Psoas muscle (tissue), 8 donors: ENCODE data around the gene ATAD3A. TPM values are rescaled to one million over a fixed set of nuclear protein-coding genes. Genes with fewer than 3 reads are reported as not detected.

Experiments used
- ATAC-seq, 4 donors: fragments of 200-7000 bp; cut with Tn5 transposase; one replicate each; pipeline ENCODE4 v1.9.1; 2020; ENCODE audit warnings: moderate library complexity in 3 of 4, mild to moderate bottlenecking in 2 of 4
- DNase-seq, 2 donors: peaks; one replicate each; pipeline ENCODE4 v3.0.0-alpha.2; 2020
- H3K27ac ChIP-seq: fragments of 200-600 bp; one replicate; pipeline ENCODE4 v1.8.0; 2022
- H3K27me3 ChIP-seq, 3 donors: fragments of 200-600 bp in 1 of 3; one replicate each; pipeline versions ENCODE4 v1.6.1 to v1.8.0; 2013 to 2022; ENCODE audit warnings: low read length in 2 of 3, mild to moderate bottlenecking in 2 of 3, moderate library complexity in 1 of 3; ENCODE audit not compliant: insufficient read depth in 3 of 3
- H3K36me3 ChIP-seq, 2 donors: fragments of 200-600 bp in 1 of 2; one replicate each; pipeline versions ENCODE4 v1.6.1 to v1.8.0; 2013 to 2022; ENCODE audit warnings: low read depth in 1 of 2, mild to moderate bottlenecking in 1 of 2, moderate library complexity in 1 of 2; ENCODE audit not compliant: insufficient read depth in 1 of 2
- H3K4me1 ChIP-seq: fragments of 200-600 bp; one replicate; pipeline ENCODE4 v1.8.0; 2022
- H3K4me3 ChIP-seq: fragments of 200-600 bp; one replicate; pipeline ENCODE4 v1.8.0; 2022; ENCODE audit warnings: mild to moderate bottlenecking
- H3K9me3 ChIP-seq: fragments of 200-600 bp; one replicate; pipeline ENCODE4 v1.8.0; 2022
- WGBS, 3 donors: extraction: QIAGEN DNeasy Blood & Tissue Kit; methylation state at CpG; one replicate each; pipeline versions ENCODE4 v1.1.6 to v1.1.7; 2013; 5-methylcytosine and 5-hydroxymethylcytosine counted together
- intact Hi-C, 2 donors: fragments of 100-400 bp; cut with DNase I; formaldehyde crosslinking; loops; one replicate each; pipeline versions ENCODE4 v1.11.0 to v1.14.2; 2022
- polyA plus RNA-seq, 3 donors: library from polyadenylated mRNA; stranded (reverse); fragments of 200-250 nt; gene quantifications; one replicate each; pipeline ENCODE4 v1.2.3, GENCODE V29; 2013
- total RNA-seq, 4 donors: library from RNA; stranded (reverse); fragmentation: NEBNext Ultra II Directional in 2 of 4; extraction: Animal tissue kit (Norgen Biotek cat#: 25700) in 2 of 4; gene quantifications; one replicate each; pipeline versions ENCODE4 v1.2.1 to v1.2.4, GENCODE V29; 2021 to 2023
- TF ChIP-seq, protein P1 (sequence below): fragments of 200-600 bp; IDR thresholded peaks from one replicate; pipeline ENCODE4 v1.8.0; 2022; ENCODE audit warnings: antibody characterized with exemption
- donor health status: healthy with polysubstance abuse.
- donor health status: DM: no; HTN: no; CAD: no; lungs with moderate emphysema.
- donor health status: Bipolar disorder and iron deficiency.
- donor health status: healthy.
- donor health status: DM: yes; HTN: yes; CAD: no.
- donor health status: DM: no; HTN: no; CAD: no.
- donor health status: DM: no; HTN: no; CAD: no.
- donor health status: DM: yes; HTN: yes; CAD: no.

Gene ATAD3A
- total and polyA plus RNA-seq, 7 donors, result 20.6 to 48.6 (median 33.5) TPM

- WGBS, 3 donors, result 72 to 76% (median 73%) methylated on average over 45 to 48 of the region's 48 CpGs
- Histone ChIP-seq H3K36me3 (peaks cover 0 to 3% of the 10 kb centered on the region in 2 donors), H3K4me1 (peaks cover 18% of the 10 kb centered on the region), H3K9me3 (peaks cover 5% of the 10 kb centered on the region), H3K27me3 (no peaks in the 10 kb centered on the region), H3K27ac (peak overlapping the region; percentile 61), H3K4me3 (no peak overlapping the region)
- peak; percentile 4 to 44 (median 34) for ATAC-seq
- intact Hi-C loops, result no loop called here
- TF ChIP-seq, protein P1, sequence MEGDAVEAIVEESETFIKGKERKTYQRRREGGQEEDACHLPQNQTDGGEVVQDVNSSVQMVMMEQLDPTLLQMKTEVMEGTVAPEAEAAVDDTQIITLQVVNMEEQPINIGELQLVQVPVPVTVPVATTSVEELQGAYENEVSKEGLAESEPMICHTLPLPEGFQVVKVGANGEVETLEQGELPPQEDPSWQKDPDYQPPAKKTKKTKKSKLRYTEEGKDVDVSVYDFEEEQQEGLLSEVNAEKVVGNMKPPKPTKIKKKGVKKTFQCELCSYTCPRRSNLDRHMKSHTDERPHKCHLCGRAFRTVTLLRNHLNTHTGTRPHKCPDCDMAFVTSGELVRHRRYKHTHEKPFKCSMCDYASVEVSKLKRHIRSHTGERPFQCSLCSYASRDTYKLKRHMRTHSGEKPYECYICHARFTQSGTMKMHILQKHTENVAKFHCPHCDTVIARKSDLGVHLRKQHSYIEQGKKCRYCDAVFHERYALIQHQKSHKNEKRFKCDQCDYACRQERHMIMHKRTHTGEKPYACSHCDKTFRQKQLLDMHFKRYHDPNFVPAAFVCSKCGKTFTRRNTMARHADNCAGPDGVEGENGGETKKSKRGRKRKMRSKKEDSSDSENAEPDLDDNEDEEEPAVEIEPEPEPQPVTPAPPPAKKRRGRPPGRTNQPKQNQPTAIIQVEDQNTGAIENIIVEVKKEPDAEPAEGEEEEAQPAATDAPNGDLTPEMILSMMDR, result no peak
- DNase-seq, result no peak
These were observed 24.3 kb downstream of the ATAD3A start for GRCh38 chr1:1536019-1536937.

DNA sequence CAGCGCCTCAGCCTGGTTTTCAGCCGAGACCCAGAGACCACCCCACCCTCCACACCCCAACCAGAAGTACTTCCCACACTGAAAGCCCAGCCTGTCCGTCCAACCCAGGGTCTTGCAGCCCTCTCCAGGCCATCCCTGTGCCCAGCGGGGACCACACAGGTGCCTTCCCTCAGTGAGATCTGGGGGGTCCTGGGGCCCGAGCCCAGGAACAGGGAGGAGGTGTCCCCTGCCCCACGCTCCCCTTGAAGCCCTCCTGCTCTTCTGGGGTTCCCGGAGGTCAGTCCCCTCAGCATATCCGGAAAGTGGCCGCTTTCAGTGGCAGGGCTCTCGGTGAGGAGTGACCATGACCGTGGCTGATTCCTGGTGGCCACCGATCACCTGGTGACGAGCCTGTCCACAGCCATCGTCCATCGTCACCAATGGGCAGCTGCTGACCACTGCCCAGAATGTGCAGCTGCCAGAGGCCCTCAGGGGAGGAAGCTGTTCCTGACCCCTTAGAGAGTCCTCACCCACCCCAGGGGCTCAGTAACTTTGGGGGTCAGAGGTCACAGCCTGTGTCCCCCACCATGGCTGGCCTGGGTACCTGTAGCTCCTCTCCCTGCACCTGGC, 25.1 kb downstream of the ATAD3A start:
- Histone ChIP-seq H3K36me3 (peaks cover 0 to 11% of the 10 kb centered on the region in 2 donors), H3K9me3 (peaks cover under 1% of the 10 kb centered on the region), H3K27me3 (no peaks in the 10 kb centered on the region), H3K4me1 (peaks cover 18% of the 10 kb centered on the region), H3K4me3 (no peak overlapping the region), H3K27ac (peak overlapping the region; percentile 61)
- TF ChIP-seq, protein P1, result no peak
- ATAC-seq (no peak), DNase-seq (no peak)
- 81 to 92% (median 86%) methylated on average over 15 of the region's 15 CpGs for WGBS, 3 donors
- intact Hi-C loops, result no loop called here

DNA sequence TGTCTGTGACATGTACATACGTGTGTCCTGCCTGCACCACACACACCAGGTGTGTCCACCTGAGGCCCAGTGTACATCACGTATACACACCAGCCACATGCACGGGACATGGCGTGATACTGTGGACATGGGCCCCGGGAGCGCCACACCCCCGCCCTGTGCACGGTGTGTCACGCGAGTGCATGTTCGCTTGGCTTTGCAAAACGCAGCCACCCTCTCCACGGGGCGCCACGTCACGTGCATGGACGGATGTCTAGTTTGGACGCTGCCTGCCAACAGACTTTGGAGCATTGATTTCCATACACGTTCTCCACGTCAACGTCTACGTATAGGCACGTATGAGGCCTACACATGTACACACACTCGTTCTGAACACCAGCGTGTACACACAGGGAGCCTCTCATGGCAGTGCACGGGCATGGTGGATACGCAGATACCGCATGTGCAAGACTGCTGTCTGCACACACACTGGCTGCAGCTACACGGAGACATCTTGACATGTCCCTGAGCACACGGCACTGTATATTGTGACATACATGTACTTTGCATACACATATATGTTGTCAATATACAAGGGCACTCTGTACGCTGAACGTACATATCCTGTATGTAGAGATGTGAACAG, 25.8 kb downstream of the ATAD3A start:
- no peak overlapping the region for H3K27ac ChIP-seq
- intact Hi-C loops, result no loop called here
- DNase-seq (no peak), ATAC-seq (no peak)
- H3K27me3 ChIP-seq, result no peaks in the 10 kb centered on the region
- no peak overlapping the region for H3K4me3 ChIP-seq
- TF ChIP-seq, protein P1, result no peak
- H3K36me3 ChIP-seq, result peaks cover 0 to 18% of the 10 kb centered on the region in 2 donors
- H3K4me1 ChIP-seq, result peaks cover 18% of the 10 kb centered on the region
- no peaks in the 10 kb centered on the region for H3K9me3 ChIP-seq
- 93% methylated on average over 32 of the region's 32 CpGs for WGBS, 3 donors

- intact Hi-C loops, result no loop called here
- H3K36me3 ChIP-seq, result peaks cover 0 to 24% of the 10 kb centered on the region in 2 donors
- TF ChIP-seq, protein P1, result no peak
- DNase-seq (no peak), ATAC-seq (no peak)
- H3K27ac ChIP-seq, result no peak overlapping the region
- H3K4me3 ChIP-seq, result no peak overlapping the region
- no peaks in the 10 kb centered on the region for H3K27me3 ChIP-seq
- no peaks in the 10 kb centered on the region for H3K9me3 ChIP-seq
- WGBS, 3 donors, result 92 to 96% (median 93%) methylated on average over 23 of the region's 23 CpGs
- peaks cover 20% of the 10 kb centered on the region for H3K4me1 ChIP-seq
These were observed 26.4 kb downstream of the ATAD3A start for GRCh38 chr1:1538334-1538733.
